Activated T-cell treated with anti-CD3 and anti-CD28 coated beads for 4 hours (primary cell): ENCODE data around the gene SSU72.
"Not testable (repeated sequence)": the region's sequence is repeated elsewhere in the genome, so short reads cannot be mapped to it uniquely, and the experiment has no call there.

Experiments used
- DNase-seq: peaks from one replicate; pipeline ENCODE4 v3.0.0-alpha.2; 2020

Gene SSU72

GRCh38 chr1:1540090-1540817 is 34.4 kb downstream of the SSU72 start, which contains the start of gene TMEM240:
Gene TMEM240 (minus strand): TSS chr1:1540624. CDS start chr1:1540346, 278 bp downstream.
- DNase-seq = peak; percentile 30

DNA sequence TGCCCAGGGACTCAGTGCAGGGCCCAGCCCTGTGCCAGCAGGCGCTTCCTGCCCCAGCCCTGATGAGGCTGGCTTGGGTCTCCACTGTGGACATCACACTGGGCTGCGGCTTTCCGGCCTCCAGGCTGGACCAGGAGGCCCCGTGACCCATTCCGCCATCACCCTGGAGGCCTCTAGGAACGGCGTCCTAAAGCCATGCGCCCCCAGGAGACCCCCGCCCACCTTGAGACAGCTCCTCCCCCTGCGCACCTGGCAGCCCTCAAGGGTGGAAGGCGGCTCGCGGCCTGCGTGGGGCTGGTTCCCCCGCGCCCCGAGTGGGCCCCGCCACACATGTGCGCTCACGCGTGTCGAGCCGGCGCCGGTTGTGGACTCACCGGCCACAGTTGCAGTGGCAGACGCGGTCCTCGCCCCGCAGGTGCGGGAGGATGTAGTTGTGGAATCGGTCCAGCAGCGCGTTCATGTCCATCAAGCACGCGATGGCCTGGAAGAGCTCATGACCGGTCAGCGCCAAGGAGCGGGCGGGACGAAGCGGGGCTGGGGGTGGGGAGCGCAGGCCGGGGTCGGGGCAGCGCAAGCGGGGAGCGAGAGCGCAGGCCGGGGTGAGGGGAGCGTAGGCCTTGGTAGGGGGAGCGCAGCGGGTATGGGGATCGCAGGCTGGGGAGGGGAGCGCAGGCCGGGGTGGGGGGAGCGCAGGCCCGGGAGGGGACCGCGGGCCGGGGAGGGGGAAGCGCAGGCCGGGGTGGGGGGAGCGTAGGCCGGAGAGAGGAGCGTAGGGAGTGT is 35.2 kb downstream of the SSU72 start:
- no peak for DNase-seq

GRCh38 chr1:1538989-1539309 is 35.7 kb downstream of the SSU72 start:
- no peak for DNase-seq

- DNase-seq = no peak
Observed at GRCh38 chr1:1538334-1538733, 36.3 kb downstream of the SSU72 start.

GRCh38 chr1:1537626-1538250 is 36.9 kb downstream of the SSU72 start:
- DNase-seq = no peak

DNA sequence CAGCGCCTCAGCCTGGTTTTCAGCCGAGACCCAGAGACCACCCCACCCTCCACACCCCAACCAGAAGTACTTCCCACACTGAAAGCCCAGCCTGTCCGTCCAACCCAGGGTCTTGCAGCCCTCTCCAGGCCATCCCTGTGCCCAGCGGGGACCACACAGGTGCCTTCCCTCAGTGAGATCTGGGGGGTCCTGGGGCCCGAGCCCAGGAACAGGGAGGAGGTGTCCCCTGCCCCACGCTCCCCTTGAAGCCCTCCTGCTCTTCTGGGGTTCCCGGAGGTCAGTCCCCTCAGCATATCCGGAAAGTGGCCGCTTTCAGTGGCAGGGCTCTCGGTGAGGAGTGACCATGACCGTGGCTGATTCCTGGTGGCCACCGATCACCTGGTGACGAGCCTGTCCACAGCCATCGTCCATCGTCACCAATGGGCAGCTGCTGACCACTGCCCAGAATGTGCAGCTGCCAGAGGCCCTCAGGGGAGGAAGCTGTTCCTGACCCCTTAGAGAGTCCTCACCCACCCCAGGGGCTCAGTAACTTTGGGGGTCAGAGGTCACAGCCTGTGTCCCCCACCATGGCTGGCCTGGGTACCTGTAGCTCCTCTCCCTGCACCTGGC is 37.6 kb downstream of the SSU72 start:
- no peak for DNase-seq

- no peak for DNase-seq
Observed at GRCh38 chr1:1536019-1536937, 38.4 kb downstream of the SSU72 start.

DNA sequence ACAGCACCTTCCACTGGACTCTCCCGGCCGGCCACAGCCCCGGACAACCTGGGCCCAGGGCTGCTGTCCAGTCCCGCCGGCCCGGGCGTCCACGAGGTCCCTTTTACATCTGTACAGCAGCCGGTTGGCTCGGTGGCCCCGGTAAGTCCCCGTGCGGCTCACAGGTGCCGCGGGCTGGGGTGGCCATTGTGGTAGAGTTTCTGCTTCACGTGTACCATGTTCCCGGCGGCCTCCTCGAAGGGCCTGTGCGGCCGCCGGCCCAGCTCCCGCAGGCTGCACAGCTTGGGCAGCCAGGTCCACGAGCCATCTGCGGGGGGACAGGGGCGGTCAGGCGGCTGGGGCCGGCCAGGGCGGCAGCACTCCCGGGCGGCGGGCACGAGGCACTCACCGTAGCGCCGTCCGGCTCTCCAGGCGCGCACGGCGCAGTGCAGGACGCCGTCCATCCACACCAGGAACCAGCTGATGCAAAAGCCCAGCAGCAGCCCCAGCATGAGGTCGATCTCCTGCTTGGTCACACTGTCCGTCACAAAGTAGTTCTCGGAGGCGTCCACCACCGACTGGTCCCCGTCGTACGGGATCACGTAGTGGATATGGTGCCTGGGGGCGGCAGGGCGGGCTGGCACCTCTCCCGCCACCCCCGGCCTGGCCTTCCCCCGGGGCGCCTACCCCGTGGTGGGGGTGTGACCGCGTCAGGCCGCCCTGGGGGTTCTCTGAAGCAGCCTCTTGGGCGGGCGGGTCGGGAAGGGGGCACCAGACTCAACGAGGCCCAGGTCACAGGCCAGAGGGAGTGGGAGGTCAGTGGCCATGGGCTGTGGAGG is 39.3 kb downstream of the SSU72 start:
- DNase-seq = no peak

GRCh38 chr1:1534401-1535154 is 40.1 kb downstream of the SSU72 start:
- no peak for DNase-seq

DNA sequence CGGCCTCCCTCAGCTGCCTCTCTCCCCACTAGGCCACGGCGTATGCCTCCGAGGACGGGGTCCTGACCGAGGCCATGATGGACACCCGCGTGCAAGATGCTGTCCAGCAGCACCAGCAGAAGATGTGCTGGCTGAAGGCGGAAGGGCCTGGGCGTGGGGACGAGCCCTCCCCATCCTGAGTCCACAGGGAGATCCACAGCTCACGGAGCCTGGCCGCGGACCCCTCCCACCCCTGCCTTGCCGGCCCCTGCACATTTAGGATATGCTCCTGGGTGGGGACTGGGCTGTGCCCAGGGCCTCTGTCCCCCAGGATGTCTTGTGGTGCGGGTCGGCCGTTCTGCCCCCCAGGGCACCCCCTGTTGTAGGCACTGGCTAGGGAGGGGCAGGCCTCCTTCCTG is 40.8 kb downstream of the SSU72 start:
- not testable (repeated sequence) for DNase-seq

GRCh38 chr1:1533176-1533893 is 41.3 kb downstream of the SSU72 start:
- DNase-seq = not testable (repeated sequence)

GRCh38 chr1:1531947-1532346 is 42.7 kb downstream of the SSU72 start:
- no peak for DNase-seq

GRCh38 chr1:1529936-1530335 is 44.7 kb downstream of the SSU72 start:
- no peak for DNase-seq

DNA sequence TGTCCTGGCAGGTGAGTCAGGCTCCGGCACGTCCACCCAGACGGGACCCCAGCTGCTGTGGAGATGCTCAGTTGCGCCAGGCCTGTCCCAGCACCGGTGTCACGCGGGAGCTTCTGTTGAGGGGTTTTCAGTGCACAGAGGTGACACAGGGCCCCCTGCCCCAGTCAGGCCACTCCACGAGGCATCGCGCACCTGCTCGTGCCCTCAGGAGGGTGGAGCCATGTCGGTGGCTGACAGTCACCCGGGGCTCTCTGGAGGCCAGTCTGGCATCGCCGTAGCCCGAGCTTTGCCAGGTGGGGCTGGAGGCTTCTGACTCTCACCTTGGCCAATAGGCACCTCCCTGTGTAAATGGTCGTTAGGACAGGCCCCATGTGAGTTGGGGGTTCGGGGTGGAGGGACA is 45.3 kb downstream of the SSU72 start:
- no peak for DNase-seq

- no peak for DNase-seq
Observed at GRCh38 chr1:1528301-1529267, 46.1 kb downstream of the SSU72 start.

GRCh38 chr1:1527092-1527816 is 47.4 kb downstream of the SSU72 start:
- no peak for DNase-seq

DNA sequence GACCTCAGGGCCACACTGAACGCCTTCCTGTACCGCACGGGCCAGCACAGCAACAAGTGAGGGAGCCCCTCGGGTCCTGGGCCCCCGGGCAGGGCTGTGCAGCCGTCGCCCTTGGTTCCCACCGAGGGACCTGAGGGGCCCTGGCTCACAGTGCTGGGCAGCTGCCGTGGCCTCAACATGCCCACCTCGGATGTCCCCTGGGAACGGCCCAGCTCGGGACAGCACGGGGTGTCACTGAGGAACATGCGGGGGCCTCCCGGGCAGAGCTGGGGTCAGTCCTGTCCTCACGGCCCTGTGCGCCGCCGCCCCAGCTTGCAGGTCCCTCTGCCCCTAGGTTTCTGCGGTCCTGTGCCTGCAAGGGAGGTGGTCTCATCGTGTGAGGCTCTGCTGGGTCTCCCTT is 48.2 kb downstream of the SSU72 start:
- not testable (repeated sequence) for DNase-seq
